Activated CD4-positive, alpha-beta T cell treated with anti-CD3 and anti-CD28 coated beads for 36 hours (primary cell): ENCODE results near the gene FBXL16. TPM values are rescaled to one million over a fixed set of nuclear protein-coding genes. Genes with fewer than 3 reads are reported as not detected.
"Not testable (repeated sequence)": the region's sequence is repeated elsewhere in the genome, so short reads cannot be mapped to it uniquely, and the experiment has no call there.

ENCODE experiments used
- ATAC-seq: fragments of 200-7000 bp; cut with Tn5 transposase; one replicate; pipeline ENCODE4 v1.10.0; 2021; ENCODE audit warnings: mild to moderate bottlenecking, moderate library complexity
- CTCF ChIA-PET: fragments of 350-600 bp; sonication (Branson Sonifier 250); formaldehyde crosslinking; loops from one replicate; lab custom pipeline; 2021; ENCODE audit warnings: antibody characterized with exemption; lab: Charles Lee
- POLR2A ChIA-PET: fragments of 350-600 bp; sonication (Branson Sonifier 250); formaldehyde crosslinking; loops from one replicate; lab custom pipeline; 2021; ENCODE audit warnings: antibody characterized with exemption, inconsistent platforms; lab: Charles Lee
- DNase-seq: peaks from one replicate; pipeline ENCODE4 v3.0.0-alpha.2; 2020
- H3K27ac Mint-ChIP-seq: one replicate; pipeline ENCODE4 v1.8.0; 2021; ENCODE audit warnings: mixed read lengths
- H3K27me3 Mint-ChIP-seq: one replicate; pipeline ENCODE4 v1.8.0; 2021; ENCODE audit warnings: mixed read lengths
- H3K36me3 Mint-ChIP-seq: one replicate; pipeline ENCODE4 v1.8.0; 2021; ENCODE audit warnings: low read depth, mixed read lengths
- H3K4me1 Mint-ChIP-seq: one replicate; pipeline ENCODE4 v1.8.0; 2021; ENCODE audit warnings: mixed read lengths
- H3K4me3 Mint-ChIP-seq: one replicate; pipeline ENCODE4 v1.8.0; 2021; ENCODE audit warnings: mild to moderate bottlenecking, moderate library complexity, mixed read lengths
- H3K9me3 Mint-ChIP-seq: one replicate; pipeline ENCODE4 v1.8.0; 2021; ENCODE audit warnings: low read depth, mixed read lengths
- intact Hi-C, 2 experiments: fragments of 100-400 bp; cut with DNase I in 1 of 2; cut with micrococcal nuclease in 1 of 2; formaldehyde crosslinking; loops; one replicate each; pipeline versions ENCODE4 v1.14.2 to v1.15.1; 2022 to 2024; cut with DNase I, micrococcal nuclease
- total RNA-seq, 2 experiments: library from RNA; stranded (reverse); gene quantifications; one replicate each; pipeline ENCODE4 v1.2.3, GENCODE V29; 2021

Gene FBXL16
- 1 to 10 TPM; 6.1 to 6.8 TPM for total RNA-seq

- Mint-ChIP-seq H3K4me3 (no peak within 1 kb of the TSS), H3K27me3 (peaks cover 47% of the 10 kb centered on the region), H3K9me3 (no peaks in the 10 kb centered on the region), H3K4me1 (no peaks in the 10 kb centered on the region), H3K27ac (no peak within 1 kb of the TSS), H3K36me3 (no peaks in the 10 kb centered on the region)
- ChIA-PET CTCF (no interaction called here), POLR2A (no interaction called here)
- no peak for ATAC-seq
- peak; percentile 35 for DNase-seq
- intact Hi-C loops, result no loop called here
Measured at GRCh38 chr16:705431-706188, at the start of gene FBXL16. Gene FBXL16, minus strand, starts transcription at chr16:705801. Its CDS starts 8,396 bp downstream, at chr16:697405.

DNA sequence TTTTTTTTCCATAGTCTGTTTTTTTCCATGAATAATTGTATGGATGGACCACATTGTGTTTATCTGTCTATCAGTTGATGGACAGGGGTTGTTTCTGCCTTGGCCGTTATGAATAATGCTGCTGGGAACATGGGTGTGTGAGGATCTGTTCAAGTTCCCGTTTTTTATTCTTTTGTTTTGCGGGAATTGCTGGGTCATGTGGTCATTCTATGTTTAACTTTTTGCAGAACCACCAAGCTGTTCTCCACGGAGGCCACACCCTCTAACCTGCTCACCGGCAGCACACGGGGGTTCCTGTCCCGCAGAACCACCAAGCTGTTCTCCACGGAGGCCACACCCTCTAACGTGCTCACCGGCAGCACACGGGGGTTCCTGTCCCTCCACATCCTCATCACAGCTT is 49.1 kb upstream of the FBXL16 start:
- no peaks in the 10 kb centered on the region for H3K4me1 Mint-ChIP-seq
- no peak overlapping the region for H3K4me3 Mint-ChIP-seq
- no peaks in the 10 kb centered on the region for H3K36me3 Mint-ChIP-seq
- DNase-seq (no peak), ATAC-seq (no peak)
- CTCF ChIA-PET, result no interaction called here
- POLR2A ChIA-PET, result no interaction called here
- H3K9me3 Mint-ChIP-seq, result peaks cover 4% of the 10 kb centered on the region
- intact Hi-C loops, result no loop called here
- peaks cover 9% of the 10 kb centered on the region for H3K27me3 Mint-ChIP-seq
- H3K27ac Mint-ChIP-seq, result no peak overlapping the region

- H3K4me1 Mint-ChIP-seq, DNase-seq, CTCF ChIA-PET, intact Hi-C loops, H3K4me3 Mint-ChIP-seq, H3K27ac Mint-ChIP-seq, H3K36me3 Mint-ChIP-seq, H3K9me3 Mint-ChIP-seq, ATAC-seq, H3K27me3 Mint-ChIP-seq, POLR2A ChIA-PET: not testable (repeated sequence)
Measured at GRCh38 chr16:754121-754607, 48.6 kb upstream of the FBXL16 start.

- Mint-ChIP-seq H3K9me3 (peaks cover 4% of the 10 kb centered on the region), H3K27me3 (peaks cover 5% of the 10 kb centered on the region), H3K4me3 (no peak overlapping the region), H3K27ac (no peak overlapping the region), H3K4me1 (no peaks in the 10 kb centered on the region), H3K36me3 (no peaks in the 10 kb centered on the region)
- no peak for DNase-seq
- CTCF ChIA-PET, result interaction anchor here (0.6 kb wide), 1 partner anchor 10 kb away, joined by 3 read pairs; no protein-coding TSS in a partner anchor
- ATAC-seq, result no peak
- intact Hi-C loops, result no loop called here
- POLR2A ChIA-PET, result no interaction called here
Measured at GRCh38 chr16:752007-752312, 46.4 kb upstream of the FBXL16 start.

DNA sequence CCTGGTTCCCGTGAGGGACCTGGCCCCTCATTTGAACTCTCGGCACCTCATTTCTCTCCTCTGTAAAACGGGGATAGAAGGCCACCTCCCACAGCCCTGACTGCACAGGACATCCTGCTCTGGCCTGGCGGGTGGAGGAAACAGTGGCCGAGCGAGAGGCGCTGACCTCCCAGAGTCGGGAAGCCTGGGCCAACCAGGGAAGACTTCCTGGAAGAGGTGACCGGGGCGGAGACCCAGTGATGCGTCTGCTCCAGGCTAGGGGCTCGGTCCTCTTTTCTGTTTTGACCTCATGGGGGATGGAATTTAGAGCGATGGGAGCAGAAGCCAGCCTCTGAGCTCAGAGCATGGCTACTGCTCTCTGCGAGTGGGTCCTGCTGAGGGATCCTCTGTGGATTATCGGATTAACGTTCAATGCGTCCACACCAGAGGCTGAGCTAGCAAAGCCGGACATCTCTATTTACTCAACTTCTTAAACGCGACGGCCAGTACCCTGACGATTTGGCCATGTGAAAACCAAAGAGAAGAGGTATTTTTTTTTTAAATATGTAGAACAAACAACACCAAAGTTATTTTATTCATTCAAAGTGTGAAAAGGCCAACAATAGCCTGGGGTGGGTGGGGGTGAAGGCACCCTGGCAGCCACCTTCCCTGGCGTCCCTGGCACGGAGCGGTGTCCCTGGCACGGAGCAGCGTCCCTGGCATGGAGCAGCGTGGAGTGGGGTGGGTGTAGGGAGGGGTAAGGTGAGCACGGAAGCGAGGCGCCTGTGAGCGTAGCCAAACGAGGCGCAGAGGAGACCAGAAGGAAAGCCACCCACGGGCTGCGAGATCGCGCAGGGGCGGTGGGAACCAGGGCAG is 45.8 kb upstream of the FBXL16 start:
- ATAC-seq, result no peak
- intact Hi-C loops, result no loop called here
- CTCF ChIA-PET, result interaction anchor here (0.5 kb wide), 1 partner anchor 62 kb away, joined by 3 read pairs; the partner anchor contains the start of gene WDR24
- no peak for DNase-seq
- Mint-ChIP-seq H3K36me3 (no peaks in the 10 kb centered on the region), H3K27me3 (peaks cover 3% of the 10 kb centered on the region), H3K27ac (no peak overlapping the region), H3K9me3 (peaks cover 2% of the 10 kb centered on the region), H3K4me3 (no peak overlapping the region), H3K4me1 (no peaks in the 10 kb centered on the region)
- POLR2A ChIA-PET, result interaction anchor here (0.7 kb wide), 1 partner anchor 13 kb away, joined by 4 read pairs; no protein-coding TSS in a partner anchor

GRCh38 chr16:750485-750884 is 44.9 kb upstream of the FBXL16 start:
- no peak overlapping the region for H3K4me3 Mint-ChIP-seq

DNA sequence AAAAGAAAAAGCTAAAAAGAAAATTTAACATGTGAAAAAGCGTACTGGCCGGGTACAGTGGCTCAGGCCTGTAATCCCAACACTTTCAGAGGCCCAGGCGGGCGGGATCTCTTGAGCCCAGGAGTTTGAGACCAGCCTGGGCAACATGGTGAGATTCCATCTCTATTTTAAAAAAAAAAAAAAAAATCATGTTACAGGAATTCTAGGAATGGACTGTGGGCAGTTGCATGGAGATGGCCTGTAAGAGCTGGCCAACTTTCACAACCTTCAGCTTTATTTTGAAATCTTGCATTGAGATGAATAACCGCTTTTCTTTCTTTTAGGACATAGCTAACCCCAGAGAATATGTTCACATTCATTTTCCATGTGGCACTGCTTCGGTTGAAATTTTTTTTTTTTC is 43.4 kb upstream of the FBXL16 start:
- CTCF ChIA-PET, result interaction anchor here (0.6 kb wide), 1 partner anchor 24 kb away, joined by 3 read pairs; no protein-coding TSS in a partner anchor
- Mint-ChIP-seq H3K9me3 (no peaks in the 10 kb centered on the region), H3K27ac (no peak overlapping the region), H3K36me3 (no peaks in the 10 kb centered on the region), H3K27me3 (no peaks in the 10 kb centered on the region), H3K4me1 (no peaks in the 10 kb centered on the region), H3K4me3 (no peak overlapping the region)
- DNase-seq, result no peak
- intact Hi-C loops, result no loop called here
- POLR2A ChIA-PET, result interaction anchor here (0.6 kb wide), 1 partner anchor 320 kb away, joined by 5 read pairs; no protein-coding TSS in a partner anchor
- ATAC-seq, result no peak

More at GRCh38 chr16:750485-750884, 44.9 kb upstream of the FBXL16 start:
- no peak overlapping the region for H3K27ac Mint-ChIP-seq
- no peaks in the 10 kb centered on the region for H3K36me3 Mint-ChIP-seq
- ChIA-PET CTCF (interaction anchor here (0.5 kb wide), 1 partner anchor 61 kb away, joined by 3 read pairs; the partner anchor contains the start of gene WDR24), POLR2A (no interaction called here)
- H3K27me3 Mint-ChIP-seq, result peaks cover 2% of the 10 kb centered on the region
- no peak for ATAC-seq
- intact Hi-C loops, result no loop called here
- H3K4me1 Mint-ChIP-seq, result no peaks in the 10 kb centered on the region
- H3K9me3 Mint-ChIP-seq, result no peaks in the 10 kb centered on the region
- DNase-seq, result no peak

- POLR2A ChIA-PET, result no interaction called here
- DNase-seq (no peak), ATAC-seq (no peak)
- intact Hi-C loops, result no loop called here
- Mint-ChIP-seq H3K36me3 (no peaks in the 10 kb centered on the region), H3K4me3 (no peak overlapping the region), H3K4me1 (no peaks in the 10 kb centered on the region), H3K9me3 (no peaks in the 10 kb centered on the region), H3K27ac (no peak overlapping the region), H3K27me3 (no peaks in the 10 kb centered on the region)
- CTCF ChIA-PET, result interaction anchor here (0.7 kb wide), 1 partner anchor 130 kb away, joined by 3 read pairs; no protein-coding TSS in a partner anchor
Measured at GRCh38 chr16:747978-748746, 42.6 kb upstream of the FBXL16 start.

- POLR2A ChIA-PET, result no interaction called here
- no peaks in the 10 kb centered on the region for H3K36me3 Mint-ChIP-seq
- no peaks in the 10 kb centered on the region for H3K4me1 Mint-ChIP-seq
- DNase-seq, result no peak
- no peaks in the 10 kb centered on the region for H3K9me3 Mint-ChIP-seq
- intact Hi-C loops, result no loop called here
- no peak overlapping the region for H3K27ac Mint-ChIP-seq
- ATAC-seq, result no peak
- CTCF ChIA-PET, result no interaction called here
- H3K4me3 Mint-ChIP-seq, result no peak overlapping the region
- no peaks in the 10 kb centered on the region for H3K27me3 Mint-ChIP-seq
Measured at GRCh38 chr16:746637-747036, 41.0 kb upstream of the FBXL16 start.

- Mint-ChIP-seq H3K4me3 (no peak overlapping the region), H3K4me1 (no peaks in the 10 kb centered on the region), H3K27ac (no peak overlapping the region), H3K27me3 (no peaks in the 10 kb centered on the region), H3K9me3 (no peaks in the 10 kb centered on the region), H3K36me3 (no peaks in the 10 kb centered on the region)
- POLR2A ChIA-PET, result interaction anchor here (0.6 kb wide), 1 partner anchor 32 kb away, joined by 4 read pairs; no protein-coding TSS in a partner anchor
- CTCF ChIA-PET, result interaction anchor here (0.7 to 1.4 kb wide), 3 partner anchors 38 to 403 kb away, joined by 3 to 4 read pairs (median 3); no protein-coding TSS in a partner anchor
- peak; percentile 56 for DNase-seq
- intact Hi-C loops, result no loop called here
- ATAC-seq, result no peak
Measured at GRCh38 chr16:745739-746138, 40.1 kb upstream of the FBXL16 start.
